GM19395 (cell line): Measurements from ENCODE around the gene TMEM178B.
"Not testable (repeated sequence)": the region's sequence is repeated elsewhere in the genome, so short reads cannot be mapped to it uniquely, and the experiment has no call there.

Experiments
- ATAC-seq: cut with Tn5 transposase; IDR thresholded peaks from one replicate; pipeline ENCODE4 v1.9.1; 2021; ENCODE audit warnings: mild to moderate bottlenecking, moderate library complexity; ENCODE audit not compliant: unreplicated experiment

The TMEM178B gene

DNA sequence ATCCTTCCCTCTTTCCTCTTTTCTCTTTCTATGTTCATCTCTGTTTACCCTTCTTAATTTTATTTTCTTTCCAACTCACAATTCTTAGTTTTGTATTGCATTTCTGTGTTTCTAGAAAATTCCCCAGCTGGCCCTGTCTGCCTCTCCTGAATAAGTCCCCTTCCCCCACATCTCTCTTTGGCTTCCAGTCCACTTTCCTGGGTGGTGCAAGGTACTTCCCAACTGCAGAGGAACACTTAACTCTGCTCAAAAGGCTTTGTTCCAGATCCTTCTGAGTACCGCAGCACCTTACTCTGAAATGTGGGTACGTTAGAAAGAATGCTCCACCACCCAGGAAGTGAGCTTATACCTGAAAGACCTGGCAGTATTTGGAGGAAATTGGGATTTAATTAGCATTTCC is 227.0 kb downstream of the TMEM178B start:
- no peak for ATAC-seq

DNA sequence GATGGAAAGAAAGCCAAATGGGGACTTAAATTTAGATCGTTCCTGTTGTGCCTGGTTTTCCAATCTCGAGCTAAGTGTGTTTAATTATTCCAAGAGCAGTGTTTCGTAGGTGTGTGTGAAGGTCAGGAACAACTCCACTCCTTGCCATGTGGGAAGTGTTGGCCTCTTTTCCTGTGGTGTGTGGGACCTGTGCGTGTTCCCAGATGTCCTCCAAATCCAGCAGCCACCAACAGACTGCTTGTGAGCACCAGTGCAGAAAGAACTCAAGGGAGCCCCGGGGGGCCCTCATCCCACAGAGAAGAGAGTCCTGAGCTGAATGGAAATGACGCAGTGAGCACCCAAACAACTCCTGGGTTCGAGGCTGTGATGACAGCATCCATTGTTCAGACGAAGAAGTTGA is 227.7 kb downstream of the TMEM178B start:
- ATAC-seq = no peak

DNA sequence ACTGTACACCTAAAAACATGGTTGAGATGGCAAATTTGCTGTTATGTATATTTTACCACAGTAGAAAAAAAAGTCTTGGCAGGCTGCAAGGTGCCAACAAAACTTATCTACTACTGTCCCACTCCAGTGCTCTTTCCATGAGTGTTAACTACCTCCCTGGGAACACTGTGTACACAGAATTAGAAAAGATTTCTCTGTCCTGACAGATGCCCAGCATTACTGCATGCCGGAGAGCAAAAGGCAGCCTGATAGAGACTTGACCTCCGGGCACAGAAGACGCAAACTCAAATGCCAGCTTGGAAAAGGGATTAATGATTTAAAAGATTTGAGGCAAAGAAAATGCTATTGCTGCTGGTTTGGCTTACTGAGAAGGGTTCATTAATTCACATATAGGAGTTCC is 228.8 kb downstream of the TMEM178B start:
- ATAC-seq = no peak

DNA sequence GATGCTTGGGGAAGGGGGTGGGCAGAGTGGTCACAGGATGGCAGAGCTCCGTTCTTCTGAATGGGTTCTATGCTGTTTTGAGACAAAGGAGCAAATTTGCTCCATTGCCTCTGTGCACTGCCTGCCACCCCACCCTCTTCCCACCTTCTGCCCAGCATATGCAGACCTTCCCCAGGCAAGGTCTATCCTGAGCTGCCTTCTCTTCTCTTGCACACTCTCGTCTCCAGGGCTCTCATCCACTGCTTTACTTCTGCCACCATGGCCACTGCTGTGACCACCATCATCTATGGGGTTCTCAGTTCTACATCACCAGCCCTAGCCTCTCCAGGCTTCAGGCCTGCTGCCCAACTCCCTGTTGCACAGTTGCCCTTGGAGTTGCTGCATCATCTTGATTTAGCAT is 230.4 kb downstream of the TMEM178B start:
- ATAC-seq = no peak

DNA sequence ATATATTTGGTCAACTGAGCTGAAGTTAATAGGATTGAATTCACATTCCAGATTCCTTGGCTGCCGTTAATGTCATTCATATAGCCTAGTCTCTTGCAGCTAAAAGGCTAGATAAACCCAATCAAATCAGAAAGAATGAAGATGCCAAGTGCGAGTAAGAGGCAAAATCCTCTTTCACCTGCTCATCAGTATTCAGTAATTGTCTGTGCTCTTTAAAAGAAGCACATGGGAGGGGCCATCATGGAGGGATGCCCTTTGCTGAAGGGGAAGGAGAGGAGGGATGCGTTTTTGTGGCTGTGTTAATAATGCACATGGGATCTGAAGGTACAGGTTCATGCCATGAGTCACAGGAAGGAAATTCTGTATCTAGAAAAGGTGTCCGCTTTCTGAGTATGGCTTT is 232.2 kb downstream of the TMEM178B start:
- no peak for ATAC-seq

DNA sequence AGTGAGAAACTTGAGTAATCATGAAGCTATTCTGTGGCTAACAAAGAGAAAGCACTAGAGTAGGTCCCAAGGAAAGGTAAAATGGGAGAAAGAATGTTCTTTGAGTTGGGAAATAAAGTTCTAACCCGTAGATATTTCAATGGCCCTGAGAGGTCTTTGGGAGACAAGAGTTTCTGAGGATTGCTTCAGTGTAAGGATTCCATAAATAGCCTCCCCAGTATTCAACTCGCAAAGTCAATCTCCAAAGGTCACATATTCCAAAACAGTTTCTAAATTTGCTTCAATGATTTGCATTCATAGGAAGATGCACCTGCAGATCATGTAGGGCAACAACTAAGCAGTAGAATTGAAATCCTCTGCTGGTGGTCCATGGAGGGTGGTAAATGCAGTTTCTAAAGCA is 238.5 kb downstream of the TMEM178B start:
- no peak for ATAC-seq

DNA sequence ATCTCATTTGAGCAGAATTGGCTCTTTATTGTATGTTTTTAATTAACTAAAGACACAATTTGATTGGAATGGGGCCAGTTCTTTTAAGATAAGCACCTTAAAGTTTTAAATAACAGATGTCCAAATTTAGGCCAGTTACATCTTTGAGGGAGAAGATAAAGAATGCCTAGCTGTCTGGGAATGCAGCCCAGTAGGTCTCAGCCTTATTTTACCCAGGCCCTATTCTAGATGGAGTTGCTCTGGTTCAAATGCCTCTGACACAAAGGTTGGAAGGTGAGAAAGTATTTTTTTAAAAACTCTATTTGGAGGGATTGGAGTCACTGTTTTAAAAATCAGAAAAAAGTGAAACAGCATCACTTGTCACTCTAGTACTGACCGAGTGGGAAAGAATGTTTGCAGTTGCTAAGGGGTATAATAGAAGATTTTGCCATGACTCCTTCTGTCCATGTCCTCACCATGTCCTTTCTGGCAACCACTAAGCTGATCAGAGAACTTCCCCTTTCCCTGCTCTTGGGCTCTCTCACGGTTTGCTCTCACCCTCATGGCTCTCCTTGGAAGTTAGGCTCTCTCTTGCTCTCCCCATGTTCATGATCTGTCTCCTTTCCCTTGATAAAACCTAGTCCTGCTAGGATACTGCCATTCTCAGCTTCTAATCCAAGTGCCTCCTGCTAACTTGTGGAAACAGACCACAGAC is 239.1 kb downstream of the TMEM178B start:
- ATAC-seq = no peak

DNA sequence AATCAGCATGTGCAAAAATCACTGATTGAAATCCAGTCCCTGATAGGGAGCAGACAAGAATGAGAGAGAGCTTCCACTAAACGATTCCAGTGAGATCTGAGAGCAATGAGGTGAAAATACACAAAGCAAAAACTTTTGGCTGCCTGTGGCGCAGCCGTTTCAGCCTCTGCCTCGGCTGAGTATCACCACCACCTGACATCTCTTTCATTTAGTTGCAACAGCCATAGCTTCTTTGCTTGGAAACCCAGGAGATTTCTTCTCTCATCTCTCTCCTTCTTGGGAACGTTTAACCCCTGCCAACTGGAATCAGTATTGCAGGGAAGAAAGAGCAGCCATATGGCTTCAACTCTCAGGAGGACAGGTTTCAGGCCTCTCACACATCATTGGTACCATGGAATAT is 240.0 kb downstream of the TMEM178B start:
- no peak for ATAC-seq

DNA sequence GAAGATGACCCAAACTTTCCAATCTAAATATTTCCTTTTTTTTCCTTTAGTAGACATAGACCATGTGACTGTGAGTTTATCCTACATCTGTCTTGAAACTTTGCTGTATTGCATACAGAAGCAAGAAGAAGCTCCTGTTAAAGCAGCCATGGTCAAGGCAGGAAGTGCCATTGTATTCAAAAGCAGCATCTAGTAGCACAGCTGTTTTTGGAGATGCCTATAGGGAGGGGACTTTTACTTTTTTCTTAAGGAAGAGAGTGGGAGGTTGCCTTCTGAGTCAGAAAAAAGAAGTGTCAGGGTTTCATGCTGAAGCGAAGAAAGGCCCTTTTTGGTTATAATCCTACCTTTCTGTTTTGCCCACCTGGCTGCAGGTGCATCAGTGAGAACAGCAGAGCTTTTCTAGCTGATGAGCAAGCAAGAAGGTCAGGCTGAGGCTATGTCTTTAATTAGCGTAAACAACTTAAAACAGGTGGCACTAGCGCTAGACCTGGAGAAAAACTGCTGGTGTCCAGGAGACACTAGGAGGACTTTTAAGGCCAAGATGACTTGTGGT is 243.2 kb downstream of the TMEM178B start:
- ATAC-seq = no peak

DNA sequence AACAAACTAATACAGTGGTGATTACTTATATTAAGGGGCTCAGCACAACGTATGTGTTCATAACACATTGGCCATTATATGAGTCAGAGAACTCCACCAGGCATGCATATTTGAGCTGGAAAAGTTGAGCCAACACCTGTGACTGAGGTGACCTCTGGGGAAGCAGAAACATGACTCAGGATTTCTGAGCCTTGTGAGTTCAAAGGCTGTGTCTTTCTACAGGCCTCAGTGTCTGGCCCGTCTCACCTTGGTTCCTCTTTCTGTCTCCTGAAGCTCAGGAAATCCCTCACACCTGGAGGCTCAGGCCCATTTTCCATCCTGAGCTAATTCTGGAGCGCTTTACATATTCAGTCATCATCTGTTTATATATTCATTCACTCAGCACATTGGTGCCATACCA is 246.4 kb downstream of the TMEM178B start:
- no peak for ATAC-seq

DNA sequence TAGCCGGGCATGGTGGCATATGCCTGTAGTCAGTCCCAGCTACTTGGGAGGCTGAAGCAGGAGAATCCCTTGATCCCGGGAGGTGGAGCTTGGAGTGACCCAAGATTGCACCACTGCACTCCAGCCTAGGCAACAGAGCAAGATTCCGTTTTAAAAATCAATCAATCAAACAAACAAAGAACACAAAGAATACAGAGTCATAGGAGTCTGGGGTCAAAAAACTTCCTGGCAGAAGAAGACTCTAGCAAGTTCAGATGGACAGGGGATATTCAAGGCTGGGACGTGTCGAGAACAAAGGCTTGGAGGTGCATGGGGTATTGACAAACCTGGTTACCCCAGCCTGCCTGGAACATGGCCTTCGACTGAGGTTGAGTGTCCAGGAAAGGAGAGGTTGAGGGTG is 248.5 kb downstream of the TMEM178B start:
- no peak for ATAC-seq

DNA sequence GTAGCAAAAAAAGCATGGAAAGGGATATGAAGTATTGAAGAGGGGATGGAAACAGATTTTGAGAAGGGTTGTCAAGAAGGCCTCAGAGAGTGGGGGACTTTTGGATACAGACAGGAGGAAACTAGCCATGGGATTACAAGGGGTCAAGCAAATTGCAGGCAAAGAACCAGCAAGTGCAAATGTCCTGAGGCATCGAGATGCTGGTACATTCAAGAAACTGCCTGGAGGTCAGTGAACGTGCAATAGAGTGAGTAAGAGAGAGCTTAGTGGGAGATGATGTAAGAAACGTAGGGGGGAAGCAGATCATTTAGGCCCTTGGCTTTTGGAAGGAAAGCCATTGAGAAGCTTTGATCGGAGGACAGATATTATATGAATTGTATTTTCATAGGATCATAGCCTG is 250.0 kb downstream of the TMEM178B start:
- no peak for ATAC-seq

DNA sequence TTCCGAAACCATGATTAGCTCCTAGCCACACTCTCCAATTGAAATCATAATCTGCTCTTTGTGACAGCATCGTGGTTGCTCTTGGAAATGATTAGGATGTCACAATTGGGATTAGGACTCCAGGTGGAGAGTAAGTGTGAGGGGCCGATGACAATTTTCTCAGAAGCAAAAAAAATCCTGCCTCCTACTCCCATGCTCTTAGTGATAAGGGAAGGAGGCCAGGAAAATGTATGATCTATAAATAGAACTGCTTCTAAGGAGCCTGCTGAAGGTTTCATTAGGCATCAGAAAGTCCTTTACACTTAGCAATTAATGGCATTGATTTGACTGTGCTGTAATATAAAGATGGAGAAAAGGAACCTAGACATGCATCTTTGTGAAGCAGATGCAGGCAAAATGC is 251.0 kb downstream of the TMEM178B start:
- no peak for ATAC-seq

DNA sequence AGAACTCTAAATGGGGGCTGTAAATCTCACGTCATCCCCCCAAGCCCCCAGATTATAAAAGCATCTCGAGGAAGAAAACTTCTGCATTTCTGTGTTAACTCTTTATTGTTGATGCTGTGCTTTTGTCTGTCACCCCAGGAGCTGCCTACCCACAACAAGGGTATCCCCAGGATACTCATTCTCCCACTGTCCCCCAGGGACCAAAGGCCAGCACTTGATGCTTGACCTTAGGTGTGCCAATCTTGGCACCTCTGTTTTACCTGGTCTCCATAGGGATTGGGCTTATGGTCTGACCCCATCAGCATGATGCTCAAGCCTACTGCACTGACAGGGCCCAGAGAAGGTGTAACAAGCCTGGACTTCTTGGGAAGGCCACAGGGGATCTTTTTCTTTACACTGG is 251.4 kb downstream of the TMEM178B start:
- ATAC-seq = no peak

DNA sequence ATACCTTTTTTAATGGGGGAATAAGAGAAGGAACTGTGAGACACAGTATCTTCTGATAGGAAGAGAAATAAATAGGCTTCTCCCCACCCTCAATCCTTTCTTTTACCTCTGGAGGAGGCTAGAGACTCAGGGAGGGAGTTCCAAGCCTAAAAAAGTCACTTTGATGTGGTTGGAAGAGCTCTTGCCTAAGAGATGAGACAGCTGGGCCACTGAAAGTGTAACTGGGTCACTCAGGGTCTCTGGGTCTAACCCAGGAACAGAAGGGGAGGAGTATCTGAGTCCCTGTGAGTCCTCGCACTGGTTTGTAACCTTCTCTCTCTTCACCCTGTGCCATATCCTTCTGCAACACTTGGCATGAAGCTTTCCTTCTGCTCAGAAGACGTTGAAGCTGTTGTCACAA is 254.4 kb downstream of the TMEM178B start:
- ATAC-seq = no peak

DNA sequence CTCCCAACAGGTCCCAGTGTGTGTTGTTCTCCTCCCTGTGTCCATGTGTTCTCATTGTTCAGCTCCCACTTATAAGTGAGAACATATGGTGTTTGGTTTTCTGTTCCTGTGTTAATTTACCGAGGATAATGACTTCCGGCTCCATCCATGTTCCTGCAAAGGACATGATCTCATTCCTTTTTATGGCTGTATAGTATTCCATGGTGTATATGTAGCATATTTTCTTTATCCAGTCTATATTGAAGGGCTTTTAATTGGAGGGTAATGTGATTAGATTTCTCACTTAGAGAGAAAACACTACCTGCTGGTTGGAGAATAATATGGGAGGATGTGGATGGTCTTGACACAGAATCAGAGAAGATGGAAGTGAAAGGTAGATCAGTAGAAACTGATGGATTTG is 256.4 kb downstream of the TMEM178B start:
- ATAC-seq = not testable (repeated sequence)

DNA sequence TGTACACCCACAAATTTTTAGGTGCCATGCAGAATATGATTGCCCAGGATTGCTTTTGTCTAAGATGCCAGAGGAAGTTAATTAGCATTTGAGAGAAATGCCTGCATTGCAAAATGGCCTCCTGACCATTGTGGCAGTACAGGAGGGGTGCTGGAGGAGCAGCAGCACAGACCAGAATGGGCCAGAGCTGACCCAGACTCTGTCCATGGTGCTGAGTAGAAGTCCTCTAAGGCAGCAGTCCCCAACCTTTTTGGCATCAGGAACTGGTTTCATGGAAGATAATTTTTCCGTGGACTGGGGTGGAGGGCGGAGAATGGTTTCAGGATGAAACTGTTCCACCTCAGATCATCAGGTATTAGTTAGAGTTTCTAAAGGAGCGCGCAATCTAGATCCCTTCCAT is 259.6 kb downstream of the TMEM178B start:
- ATAC-seq = no peak

DNA sequence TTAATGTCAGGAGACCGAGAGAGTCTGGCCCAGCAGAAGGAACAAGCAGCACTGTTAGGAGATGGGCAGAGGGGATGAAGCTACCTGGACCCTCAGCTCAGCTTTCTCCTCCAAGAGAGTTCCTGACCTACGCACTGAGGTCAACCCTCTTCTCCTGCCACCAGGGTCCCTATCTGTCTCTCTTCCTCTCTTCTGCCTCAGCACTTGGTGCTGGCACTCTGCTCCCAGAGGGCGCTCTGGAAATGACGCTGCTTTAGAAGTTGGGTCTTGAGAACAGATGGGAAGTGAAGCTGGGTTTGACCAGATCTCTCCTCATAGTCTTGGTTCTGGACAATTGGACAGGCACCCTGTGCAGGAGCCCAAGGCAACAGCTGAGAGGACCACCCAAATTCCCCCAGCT is 261.3 kb downstream of the TMEM178B start:
- no peak for ATAC-seq

DNA sequence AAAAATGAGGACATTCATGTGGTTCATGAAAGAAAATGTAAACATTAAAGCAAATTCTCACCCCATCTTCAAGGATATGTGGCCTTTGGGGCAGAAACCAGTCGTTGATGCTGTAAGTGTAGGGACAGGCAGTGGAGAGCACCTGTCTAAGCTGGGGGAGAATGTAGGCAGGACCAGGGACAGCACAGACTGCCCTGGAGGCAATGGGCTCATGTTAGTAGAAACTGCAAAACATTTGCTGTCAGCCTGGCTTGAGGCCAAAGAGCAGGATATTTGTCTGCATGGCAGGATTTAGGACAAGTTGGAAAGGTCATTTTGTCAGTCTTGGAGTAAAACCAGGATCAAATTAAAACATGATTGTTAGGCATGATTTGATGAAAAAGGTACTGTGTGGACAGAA is 265.7 kb downstream of the TMEM178B start:
- no peak for ATAC-seq

DNA sequence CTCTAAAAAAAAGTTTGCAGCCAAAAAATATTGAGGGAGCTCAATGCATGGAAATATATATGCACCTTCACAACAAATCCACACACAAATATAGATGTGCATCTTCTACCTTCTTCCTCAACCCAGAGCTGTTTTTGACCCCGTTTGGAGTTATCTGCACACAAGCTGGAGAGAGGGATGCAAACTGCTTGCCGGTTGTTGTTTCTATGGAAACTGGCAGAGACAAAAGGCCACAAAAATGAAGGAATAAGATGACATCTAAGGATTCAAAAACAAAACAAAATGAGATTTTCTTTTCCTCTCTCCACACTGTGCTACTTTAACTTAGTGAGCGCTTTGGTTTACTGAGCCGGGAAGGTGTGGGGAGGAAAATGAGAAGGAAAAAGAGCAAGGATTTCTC is 267.1 kb downstream of the TMEM178B start:
- no peak for ATAC-seq

DNA sequence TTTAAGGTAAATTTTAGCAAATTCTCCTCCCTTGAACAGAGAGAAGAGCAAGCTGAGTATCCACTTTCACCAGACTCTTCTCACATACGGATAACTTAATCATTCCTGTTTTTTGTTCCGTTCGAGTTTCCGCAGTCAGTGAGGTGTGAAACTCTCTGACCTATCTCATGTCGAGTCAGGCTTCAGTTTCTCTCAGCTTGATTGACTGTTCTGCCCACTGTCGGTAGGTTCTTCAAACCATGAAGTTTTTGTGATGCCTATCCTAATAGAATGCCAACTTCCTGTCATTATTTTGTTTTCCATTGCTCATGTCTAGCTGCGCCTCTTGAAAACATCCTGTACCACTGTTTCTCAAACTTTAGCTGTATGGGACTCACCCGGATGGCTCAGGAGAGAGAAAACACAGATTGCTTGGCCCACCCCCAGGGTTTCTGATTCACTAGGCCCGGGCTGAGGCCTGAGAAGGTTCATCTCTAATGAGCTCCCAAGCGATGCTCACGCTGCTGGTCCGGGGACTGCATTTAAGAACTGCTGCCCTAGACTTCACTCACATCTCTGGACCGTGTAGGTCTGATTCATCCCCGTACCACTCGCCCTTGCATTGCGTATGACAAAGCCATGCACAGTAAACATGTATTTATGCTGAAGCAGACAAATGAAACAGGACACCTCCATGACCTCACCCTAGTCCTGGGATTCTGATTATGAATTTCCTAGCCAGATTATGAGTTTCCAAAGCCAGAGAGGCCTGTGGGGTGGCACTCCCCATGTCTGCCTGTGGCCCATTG is 269.0 kb downstream of the TMEM178B start:
- ATAC-seq = no peak

DNA sequence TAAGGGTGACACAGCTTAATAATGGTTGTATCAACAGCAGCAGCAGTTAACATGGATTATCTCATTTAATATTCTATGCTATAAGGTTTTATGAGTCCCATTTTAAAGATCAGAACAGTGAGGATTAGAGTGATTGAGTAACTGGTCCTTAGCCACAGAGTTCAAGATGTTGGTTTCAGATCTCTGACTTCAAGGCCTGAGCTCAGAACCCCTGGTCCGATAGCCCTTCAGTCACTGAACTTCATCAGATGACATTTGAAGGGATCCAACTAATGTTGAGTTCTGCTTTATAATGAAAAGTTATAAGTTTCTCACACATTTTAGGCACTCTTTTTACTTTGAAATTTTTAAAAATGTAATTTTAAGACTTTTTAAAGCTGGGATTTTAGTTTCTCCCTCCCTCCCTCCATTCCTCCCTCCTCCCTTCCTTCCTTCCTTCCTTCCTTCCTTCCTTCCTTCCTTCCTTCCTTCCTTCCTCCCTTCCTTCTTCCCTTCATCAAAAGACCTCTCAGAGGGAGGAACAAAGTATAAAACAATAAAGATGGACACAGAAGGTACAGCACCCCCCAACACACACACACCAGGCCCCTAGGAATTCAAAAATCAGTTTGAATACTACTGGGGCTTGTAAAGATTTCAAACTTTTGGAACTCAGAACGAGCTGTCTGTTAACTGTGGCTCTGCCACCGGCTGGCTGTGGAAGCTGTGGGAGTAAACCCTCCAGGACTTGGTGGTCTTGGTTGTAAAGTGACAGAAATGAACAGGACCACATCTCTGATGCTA is 270.5 kb downstream of the TMEM178B start:
- no peak for ATAC-seq
